HG03575 (cell line): Measurements from ENCODE around the gene LATS2.
"Not testable (repeated sequence)": the region's sequence is repeated elsewhere in the genome, so short reads cannot be mapped to it uniquely, and the experiment has no call there.

Experiments used
- ATAC-seq: cut with Tn5 transposase; IDR thresholded peaks from one replicate; pipeline ENCODE4 v1.9.1; 2021; ENCODE audit not compliant: unreplicated experiment, insufficient number of reproducible peaks, low FRiP score; ENCODE audit errors: extremely low read depth

LATS2 gene

GRCh38 chr13:20942938-20943559 lies 118.3 kb downstream of the LATS2 start:
- no peak for ATAC-seq

GRCh38 chr13:20940511-20940910 lies 120.9 kb downstream of the LATS2 start:
- ATAC-seq = not testable (repeated sequence)

- ATAC-seq = no peak
Observed at GRCh38 chr13:20940083-20940482, 121.3 kb downstream of the LATS2 start.

- ATAC-seq = no peak
Observed at GRCh38 chr13:20939662-20940061, 121.7 kb downstream of the LATS2 start.

- no peak for ATAC-seq
Observed at GRCh38 chr13:20938302-20938701, 123.1 kb downstream of the LATS2 start.

- ATAC-seq = no peak
Observed at GRCh38 chr13:20927596-20928257, 133.7 kb downstream of the LATS2 start.

- ATAC-seq = not testable (repeated sequence)
Observed at GRCh38 chr13:20925395-20925790, 136.0 kb downstream of the LATS2 start.

GRCh38 chr13:20924758-20925394 lies 136.5 kb downstream of the LATS2 start:
- ATAC-seq = no peak

GRCh38 chr13:20923272-20923671 lies 138.1 kb downstream of the LATS2 start:
- no peak for ATAC-seq
